WTC11 (cell line): ENCODE data around the gene CAPZB.

Experiments used
- CTCF ChIP-seq: fragments of 200-600 bp; IDR thresholded peaks from 2 replicates; pipeline ENCODE4 v1.8.0; 2022; ENCODE audit warnings: antibody characterized with exemption
- SP1 ChIP-seq: sonication (generic); formaldehyde crosslinking; conservative IDR thresholded peaks from 2 replicates; pipeline ENCODE4 v1.8.1; 2022; ENCODE audit warnings: missing genetic modification reagents
- ZNF121 ChIP-seq: sonication (generic); formaldehyde crosslinking; IDR thresholded peaks from 2 replicates; pipeline ENCODE4 v1.8.0; 2023; ENCODE audit warnings: missing genetic modification reagents

DNA sequence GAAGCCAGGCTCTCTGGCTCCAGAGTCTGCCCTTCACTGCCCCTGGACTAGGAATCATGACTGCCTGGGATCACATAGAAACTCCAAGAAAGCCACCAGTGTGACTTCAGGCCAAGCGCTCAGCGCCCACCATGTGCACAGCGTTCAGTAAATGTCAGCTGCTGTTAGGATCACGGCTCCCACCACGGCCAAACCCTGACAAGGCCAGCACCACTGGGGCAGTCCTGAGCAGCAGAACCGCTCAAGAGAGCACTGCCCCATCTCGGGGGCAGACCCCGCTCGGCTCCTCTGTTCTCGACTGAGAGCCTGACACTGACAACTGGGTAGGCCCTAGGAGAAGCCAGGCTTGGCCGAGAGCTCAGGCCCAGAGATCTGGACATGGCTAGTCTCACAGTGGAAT, 10.0 kb downstream of the CAPZB start:
- TF ChIP-seq SP1 (CRISPR knock-in tag) (no peak), CTCF (no peak), ZNF121 (CRISPR knock-in tag) (no peak)
